ENCODE results near the gene GBX1.
A peak's percentile ranks its signal among the peaks of the same experiment; 100 is the strongest.

The GBX1 gene

DNA sequence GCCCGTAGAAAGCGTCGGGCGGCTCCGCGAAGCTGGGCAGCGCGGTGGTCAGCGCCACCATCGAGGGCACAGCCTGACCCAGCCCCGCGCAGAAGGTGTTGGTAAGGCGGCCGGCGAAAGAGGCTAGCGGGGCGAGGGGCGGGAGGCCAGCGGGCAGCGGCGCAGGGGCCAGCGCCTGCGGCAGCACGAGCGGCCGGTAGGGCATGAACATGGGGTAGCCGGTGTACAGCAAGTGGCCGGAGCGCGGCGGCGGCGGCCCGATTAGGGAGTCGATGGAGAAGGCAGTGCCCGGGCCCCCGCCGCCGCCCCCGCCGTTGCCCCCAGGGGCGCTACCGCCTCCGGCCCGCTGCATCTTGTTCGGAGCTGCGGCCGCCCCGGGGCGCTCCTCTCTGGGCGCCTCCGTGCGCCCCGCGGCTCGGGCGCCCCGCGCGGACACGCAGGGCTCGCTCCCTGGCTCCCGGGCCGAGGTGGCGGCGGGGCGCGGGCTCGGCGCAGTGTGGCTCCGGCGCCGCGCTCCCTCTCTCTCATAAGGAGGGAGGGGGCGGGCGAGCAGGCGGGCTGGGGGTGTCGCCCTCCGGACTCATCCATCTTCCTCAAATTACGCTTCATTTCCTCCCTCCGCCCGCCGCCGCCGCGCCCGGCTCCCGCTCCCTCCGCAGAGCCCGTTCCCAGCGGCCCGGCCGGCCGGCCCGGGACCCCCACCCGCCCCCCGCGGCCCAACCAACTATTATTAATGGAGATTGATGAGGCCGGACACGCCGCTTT is at the start of gene GBX1:
Gene GBX1, minus strand, starts transcription at position 498 of the 765 bp plus-strand sequence. Its CDS starts 146 bp downstream, at position 352.
- peak; percentile 18 for DNase-seq

DNA sequence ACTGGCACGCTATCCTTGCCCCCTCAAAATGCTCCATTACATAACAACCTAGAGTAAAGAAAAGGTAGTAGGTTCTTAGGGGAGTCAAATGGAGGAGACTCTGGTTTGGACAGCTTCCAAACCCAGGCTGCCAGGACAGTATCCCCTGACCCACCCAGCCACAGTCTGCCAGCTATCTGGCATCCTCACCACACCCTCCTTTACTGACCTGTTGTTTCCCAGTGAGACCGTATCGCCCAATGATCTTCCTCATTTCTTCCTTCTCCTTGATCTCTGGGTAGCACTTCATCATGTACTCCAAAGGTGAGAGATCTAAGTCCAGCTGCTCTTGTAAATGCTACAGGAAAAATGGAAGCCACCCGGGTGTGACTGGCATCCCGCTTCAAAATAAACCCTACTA is 47.9 kb upstream of the GBX1 start:
- no peak for DNase-seq

GRCh38 chr7:151213826-151214225 is 46.3 kb upstream of the GBX1 start:
- DNase-seq: no peak

DNA sequence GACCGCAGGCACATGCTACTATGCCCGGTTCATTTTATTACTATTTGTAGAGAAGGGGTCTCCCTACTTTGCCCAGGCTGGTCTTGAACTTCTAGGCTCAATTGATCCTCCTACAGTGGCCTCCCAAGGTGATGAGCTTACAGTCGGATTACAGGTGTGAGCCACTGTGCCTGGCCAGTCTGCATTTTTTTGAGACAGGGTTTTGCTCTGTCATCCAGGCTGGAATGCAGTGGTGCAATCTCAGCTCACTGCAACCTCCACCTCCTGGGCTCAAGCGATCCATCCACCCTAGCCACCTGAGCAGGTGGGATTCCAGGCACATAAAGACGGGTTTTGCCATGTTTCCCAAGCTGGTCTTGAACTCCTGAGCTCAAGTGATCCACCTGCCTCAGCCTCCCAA is 45.1 kb upstream of the GBX1 start:
- DNase-seq: no peak

DNA sequence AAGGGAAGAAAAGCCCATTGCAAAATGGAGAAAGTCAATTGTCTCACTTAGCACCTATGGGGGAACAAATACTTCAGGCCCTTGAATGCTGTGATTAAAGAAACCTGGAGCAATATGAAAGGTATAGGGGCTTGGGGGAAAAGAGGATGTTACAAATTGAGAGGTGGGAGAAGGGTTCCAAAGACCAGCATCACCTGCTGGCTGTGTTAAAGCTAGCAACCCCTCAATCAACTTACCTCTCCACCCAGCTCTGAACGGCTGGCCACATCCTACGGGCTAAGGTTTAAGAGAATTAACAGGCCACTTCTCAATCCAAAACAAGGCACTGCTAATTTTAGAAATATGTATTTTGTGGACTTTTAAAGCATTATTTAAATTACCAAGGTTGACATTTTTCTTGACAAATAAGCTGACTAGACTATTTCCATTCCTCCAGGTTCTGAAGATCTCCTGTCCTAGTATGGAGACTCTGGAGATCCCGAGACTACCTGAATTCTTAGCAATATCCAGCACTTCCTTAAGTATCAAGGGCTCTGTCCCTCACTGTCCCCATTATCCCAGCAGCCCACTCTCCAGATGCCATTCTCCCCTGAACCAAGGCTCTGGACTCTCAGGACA is 43.8 kb upstream of the GBX1 start:
- DNase-seq: no peak

DNA sequence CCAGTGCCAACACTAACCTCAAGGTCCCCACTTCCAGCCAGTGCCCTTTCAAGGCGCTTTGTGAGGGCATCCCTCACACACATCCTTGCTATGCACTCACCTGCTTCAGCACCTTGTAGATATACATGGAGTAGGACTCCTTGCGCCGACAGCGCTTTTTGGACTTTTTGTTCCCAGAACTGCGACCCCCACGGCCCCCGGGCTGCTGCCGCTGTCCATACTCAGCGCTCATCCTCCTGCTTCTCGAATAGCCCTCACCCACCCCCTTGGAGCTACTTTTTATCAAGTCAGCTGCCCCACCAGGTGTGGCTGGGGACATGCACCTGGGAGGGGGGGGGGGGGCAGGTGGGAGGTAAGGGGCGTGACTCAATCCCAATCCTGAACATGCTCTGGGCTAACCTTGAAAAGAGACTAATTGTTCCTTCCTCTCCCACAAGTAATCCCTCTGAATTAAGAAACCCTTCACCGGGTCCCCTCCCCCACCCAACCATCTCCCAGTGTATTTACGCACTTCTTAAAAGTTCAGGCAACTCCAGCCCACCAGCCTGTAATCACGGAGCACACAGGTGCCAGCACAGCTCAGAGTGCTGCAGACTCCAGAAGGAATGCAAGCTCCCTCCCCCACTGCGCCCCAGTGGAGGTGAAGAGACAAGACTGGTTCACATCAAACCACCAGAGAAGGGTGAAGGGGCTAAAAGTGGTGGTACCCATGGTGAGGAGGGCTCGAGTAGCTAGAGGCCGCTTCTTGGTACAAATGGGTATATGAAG is 42.8 kb upstream of the GBX1 start, which contains the start of gene H2BK1:
Gene H2BK1, minus strand, starts transcription at position 402 of the 768 bp plus-strand sequence. Its CDS starts 170 bp downstream, at position 232.
- DNase-seq: no peak

- DNase-seq: no peak
Measured at GRCh38 chr7:151209588-151209987, 42.1 kb upstream of the GBX1 start.

DNA sequence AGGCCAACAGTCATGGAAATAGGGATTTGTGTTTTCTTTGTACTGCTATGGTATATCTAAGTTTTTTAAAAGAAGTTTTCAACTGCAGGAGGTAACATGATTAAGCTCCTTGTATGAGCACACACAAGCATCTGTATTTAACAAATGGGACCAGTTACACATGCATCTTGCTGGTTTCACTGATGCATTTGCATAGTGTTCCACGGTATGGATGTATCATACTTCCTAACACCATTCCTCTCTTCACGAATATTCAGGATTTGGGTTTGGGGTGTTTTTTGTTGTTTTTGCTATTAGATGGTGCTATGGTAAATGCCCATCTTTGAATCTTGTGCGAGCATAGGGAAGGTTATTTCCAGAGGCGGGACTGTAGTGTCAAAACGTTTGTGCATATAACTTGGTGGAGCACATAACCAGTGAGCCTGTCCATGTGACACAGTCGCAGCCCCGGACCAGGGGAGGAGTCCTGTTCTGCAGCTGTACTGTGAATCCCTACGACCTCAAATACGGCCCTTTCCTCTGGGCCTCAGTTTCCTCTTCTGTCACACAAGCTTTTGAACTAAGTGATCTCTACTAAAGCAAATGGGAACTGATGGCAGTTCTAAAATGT is 40.9 kb upstream of the GBX1 start:
- no peak for DNase-seq

DNA sequence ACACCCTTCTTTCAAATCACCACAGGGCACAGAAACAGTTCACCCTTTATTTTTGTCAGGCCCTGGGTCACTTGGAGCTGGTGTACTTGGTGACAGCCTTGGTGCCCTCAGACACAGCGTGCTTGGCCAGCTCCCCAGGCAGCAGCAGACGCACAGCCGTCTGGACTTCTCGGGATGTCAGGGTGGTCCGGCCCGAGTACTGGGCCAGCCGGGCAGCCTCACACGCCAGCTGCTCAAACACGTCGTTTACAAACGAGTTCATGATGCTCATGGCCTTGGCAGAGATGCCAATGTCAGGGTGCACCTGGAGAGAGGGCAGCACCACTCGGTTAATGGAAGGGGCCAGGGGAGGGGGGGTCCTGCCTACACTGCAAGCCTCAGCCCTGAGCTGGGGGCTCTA is 40.3 kb upstream of the GBX1 start:
- DNase-seq: no peak

DNA sequence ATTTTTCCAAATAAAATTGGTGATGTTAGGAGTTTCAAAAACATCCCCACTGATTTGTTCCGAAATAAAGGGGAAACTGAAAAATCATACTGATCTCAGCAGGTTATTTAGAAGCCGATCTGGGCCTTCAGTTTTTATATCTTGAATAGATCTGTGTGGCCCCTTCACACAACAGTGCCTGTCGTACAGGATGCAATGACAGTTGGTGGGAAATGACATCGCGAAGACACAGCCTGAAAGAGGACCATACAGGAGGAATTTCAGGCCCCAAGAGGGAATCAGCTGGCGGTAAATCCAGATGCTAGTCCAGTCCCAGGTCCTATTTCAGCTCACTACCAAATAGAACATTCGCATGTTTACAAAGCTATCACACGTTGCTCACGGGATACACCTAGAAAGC is 39.8 kb upstream of the GBX1 start:
- no peak for DNase-seq

DNA sequence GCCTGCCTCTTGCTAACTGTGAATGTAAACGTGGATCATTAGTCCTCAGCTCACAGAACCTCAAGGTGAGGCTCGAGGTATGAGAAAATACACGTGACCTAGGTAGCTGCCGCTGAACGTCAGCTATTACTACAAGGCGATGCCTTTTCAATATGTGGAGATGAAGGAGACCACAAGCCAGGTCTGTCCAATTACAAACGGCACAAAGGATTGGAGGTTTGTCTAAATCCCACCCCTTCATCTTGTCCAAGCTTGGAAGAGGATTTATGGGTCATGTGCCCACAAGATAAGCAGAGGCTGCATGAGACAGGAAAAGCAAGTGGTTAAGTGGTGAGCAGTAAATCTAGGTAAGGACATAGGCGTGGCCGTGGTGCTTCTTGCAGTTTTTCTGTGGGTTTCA is 39.4 kb upstream of the GBX1 start:
- DNase-seq: no peak

DNA sequence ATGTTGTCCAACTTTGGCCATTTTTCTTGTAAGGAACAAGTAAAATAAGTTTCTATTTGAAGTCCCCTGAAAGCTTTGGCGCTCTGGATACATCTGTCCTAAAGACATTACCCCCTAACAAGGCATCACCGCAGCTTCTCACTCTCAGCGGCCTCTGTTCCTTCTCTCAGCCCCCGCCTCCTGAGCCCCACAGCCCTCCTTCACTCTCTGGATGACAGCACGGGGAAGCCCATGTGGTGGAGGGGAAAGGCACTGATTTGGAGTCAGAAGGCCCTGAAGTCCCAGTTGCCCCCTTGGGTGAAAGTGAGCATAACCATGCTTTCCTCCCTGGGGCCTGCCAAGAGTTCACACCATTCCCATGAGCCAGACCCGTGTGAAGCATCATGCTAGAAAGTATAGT is 38.2 kb upstream of the GBX1 start:
- no peak for DNase-seq

DNA sequence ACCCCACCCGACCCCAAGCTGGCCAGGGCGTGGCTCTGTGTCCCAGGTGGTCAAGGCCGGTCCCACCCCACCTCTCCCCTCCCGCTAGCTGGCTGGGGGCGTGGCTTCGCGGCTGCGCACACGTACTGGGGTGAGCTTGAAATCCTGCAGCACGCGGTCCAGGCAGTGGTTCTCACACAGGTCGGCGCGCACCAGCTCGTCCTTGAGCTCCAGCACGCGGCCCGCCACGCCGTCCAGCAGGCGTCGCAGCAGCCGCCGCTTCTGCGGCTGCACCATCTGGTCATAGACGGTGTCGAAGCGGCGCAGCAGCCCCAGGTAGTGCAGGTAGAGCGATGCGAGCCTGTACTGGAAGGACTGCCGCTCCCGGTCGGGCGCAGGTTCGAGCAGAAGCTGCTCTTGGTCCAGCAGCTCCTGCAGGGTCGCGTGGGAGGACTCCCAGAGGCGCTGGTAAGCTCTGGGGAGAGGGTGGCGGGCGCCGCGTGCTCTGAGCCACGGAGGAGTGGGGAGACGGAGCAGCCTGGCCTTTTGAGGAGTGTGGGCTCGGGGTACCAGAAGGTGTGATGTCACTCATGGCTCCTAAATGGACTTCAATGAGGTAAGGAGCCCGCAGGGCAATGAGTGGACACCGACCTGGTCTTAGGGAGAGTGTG is 37.0 kb upstream of the GBX1 start:
- DNase-seq: peak; percentile 28

- DNase-seq: no peak
Measured at GRCh38 chr7:151202836-151203235, 35.3 kb upstream of the GBX1 start.

DNA sequence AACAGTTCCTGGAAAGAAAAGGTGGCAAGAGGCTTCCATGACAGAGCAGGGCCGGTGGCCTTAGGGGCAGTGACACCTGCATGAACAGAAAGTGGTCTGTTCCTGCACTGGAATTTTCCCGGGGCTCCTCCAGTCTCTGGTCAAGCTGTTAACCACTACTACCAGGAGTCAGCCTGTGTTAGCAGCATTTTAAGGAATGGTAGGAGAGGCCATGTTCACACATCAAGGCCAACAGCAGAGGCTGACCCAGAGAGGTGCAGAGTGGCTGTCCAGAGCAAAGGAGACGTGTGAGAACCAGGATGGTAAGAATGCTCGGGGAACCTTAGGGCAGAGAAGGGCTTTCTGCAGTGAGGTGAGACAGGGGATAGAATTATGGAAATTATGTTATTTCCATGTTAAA is 34.3 kb upstream of the GBX1 start:
- DNase-seq: no peak

DNA sequence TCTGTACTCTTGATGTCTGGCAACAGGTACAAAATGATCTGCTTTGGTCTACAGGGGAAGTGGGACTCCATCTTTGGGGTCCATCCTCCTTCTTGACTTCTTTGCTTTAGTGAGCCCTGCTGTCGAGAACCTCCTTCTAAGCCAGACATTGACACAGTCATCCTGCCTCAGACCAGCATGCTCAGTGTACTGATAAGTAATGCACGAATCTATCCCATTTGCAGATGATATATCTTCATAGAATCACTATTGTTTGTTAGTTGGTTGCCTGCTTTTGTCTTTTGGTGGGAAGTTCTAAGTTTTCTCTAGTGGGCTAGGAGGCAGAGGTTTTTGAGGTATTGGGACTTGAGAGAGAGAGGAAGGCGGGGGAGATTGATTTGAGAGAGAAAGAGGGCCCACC is 33.9 kb upstream of the GBX1 start:
- DNase-seq: no peak

DNA sequence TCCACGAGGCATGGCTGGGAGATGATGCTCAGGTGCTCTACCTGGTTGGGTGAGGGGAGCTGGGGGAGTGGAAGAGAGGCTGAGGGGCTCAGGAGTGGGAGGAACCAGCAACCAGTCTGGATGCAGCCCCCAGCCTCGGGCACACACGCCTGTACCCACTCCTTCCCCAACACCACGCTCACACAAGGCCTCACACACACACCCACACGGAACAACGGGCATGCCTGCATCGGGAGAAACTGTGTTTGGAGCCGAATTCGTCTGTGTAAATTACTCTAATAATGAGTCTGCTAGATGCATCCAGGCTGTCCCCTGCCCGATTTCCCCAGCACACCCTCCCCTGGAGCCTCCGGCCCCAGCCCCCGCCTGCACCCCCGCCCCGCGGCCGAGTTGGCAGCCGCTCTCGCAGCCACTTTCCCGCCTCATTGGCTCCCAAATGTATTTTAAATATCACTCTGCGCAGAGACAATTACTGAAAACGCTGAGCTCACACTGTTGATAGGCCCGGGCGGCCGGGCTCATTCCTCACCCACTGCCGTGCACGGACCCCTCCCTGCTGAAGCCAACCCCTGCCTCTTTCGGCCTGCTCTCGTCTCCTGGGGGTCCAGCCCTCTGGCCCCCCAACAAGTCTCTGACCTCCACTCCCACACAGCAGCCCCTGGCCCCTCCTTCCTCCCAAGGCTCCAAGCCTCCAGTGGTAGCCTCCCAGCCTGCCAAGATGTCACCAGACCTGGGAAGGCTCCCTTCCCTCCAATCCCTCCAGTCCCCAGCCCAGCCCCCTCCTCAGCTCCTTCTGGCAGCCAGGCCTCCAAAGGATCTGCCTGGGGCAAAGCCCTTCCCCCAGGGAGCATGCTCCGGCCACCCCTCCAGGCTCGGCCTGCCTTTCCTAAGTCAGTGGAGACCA is 31.7 kb upstream of the GBX1 start:
- peak; percentile 25 for DNase-seq

GRCh38 chr7:151197932-151198331 is 30.4 kb upstream of the GBX1 start:
- no peak for DNase-seq

DNA sequence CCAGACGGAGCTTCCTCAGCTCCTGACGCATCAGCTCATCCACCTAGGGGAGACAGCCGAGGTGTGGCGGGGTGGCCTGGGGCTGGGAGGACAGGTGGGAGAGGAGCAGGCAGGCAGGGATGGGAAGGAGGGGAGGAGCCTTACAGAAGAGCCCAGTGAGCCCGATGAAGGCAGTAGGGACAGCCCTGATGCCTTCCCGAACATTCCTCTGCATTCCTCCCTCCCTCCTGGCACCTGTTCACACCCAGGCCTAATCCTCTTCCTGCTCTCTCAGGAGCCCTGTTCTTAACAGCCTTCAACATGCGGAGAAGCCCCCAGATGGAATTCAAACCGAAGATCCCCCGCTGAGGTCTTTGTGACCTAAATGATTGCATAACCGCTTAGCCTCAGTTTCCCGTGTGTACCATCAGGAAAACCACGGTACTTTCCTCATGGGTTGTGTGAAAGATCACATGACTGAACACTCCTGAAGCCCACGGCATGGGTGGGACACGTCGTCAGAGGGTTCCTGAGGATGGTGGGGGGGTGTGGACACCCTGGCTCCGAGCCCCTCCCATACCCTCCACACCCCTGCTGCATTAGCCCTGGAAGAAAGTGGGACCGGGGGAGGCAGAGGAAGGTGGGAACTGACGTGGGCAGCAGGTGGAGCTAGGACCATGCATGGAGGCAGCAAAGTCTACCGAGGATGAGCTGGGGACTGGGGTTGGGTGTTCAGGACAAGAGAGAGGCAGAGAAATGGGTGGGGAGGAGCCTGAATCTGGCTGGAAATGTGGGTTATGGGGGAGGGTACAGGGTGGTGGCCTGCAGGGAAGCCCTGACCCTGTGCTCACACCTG is 28.3 kb upstream of the GBX1 start:
- DNase-seq: no peak

- DNase-seq: no peak
Measured at GRCh38 chr7:151194188-151194587, 26.7 kb upstream of the GBX1 start.
